ENCODE data around the gene MCIDAS. TPM values are rescaled to one million over a fixed set of nuclear protein-coding genes. Genes with fewer than 3 reads are reported as not detected.

MCIDAS gene
- total RNA-seq, 1 donor from 2014 or later = not detected

GRCh38 chr5:55231919-55232270 lies 4.8 kb upstream of the MCIDAS start:
- TF ChIP-seq CTCF (IDR thresholded peaks at IDR 0.05) = no peak
- H3K4me3 ChIP-seq = peak overlapping the region; percentile 73 to 82
- H3K36me3 ChIP-seq = no peaks in the 10 kb centered on the region
- H3K4me1 ChIP-seq = peaks cover 11 to 26% of the 10 kb centered on the region in 2 donors
- H3K27me3 ChIP-seq = peaks cover 21% of the 10 kb centered on the region
- no peak for DNase-seq (ENCODE audit: low spot score in 2 of 2)
- no peaks in the 10 kb centered on the region for H3K9me3 ChIP-seq
- intact Hi-C loops (cut with DNase I) = loop anchor here (2.0 kb wide), 1 partner anchor 59 kb away; the partner anchor contains the start of gene CDC20B
- H3K27ac ChIP-seq = no peak overlapping the region

- Histone ChIP-seq H3K27ac (no peak overlapping the region), H3K36me3 (no peaks in the 10 kb centered on the region), H3K4me3 (peak overlapping the region; percentile 73 to 82), H3K9me3 (no peaks in the 10 kb centered on the region), H3K27me3 (peaks cover 27% of the 10 kb centered on the region), H3K4me1 (peaks cover 13 to 31% of the 10 kb centered on the region in 2 donors)
- no peak for TF ChIP-seq CTCF (IDR thresholded peaks at IDR 0.05)
- intact Hi-C loops (cut with DNase I) = no loop called here
- no peak for DNase-seq (ENCODE audit: low spot score in 2 of 2)
These were observed 4.2 kb upstream of the MCIDAS start for GRCh38 chr5:55231029-55231918.

- Histone ChIP-seq H3K9me3 (no peaks in the 10 kb centered on the region), H3K27ac (no peak overlapping the region), H3K27me3 (peaks cover 29% of the 10 kb centered on the region), H3K36me3 (no peaks in the 10 kb centered on the region), H3K4me1 (peaks cover 13 to 31% of the 10 kb centered on the region in 2 donors), H3K4me3 (no peak overlapping the region)
- no peak for DNase-seq (ENCODE audit: low spot score in 2 of 2)
- intact Hi-C loops (cut with DNase I) = no loop called here
- TF ChIP-seq CTCF (IDR thresholded peaks at IDR 0.05) = no peak
These were observed 3.0 kb upstream of the MCIDAS start for GRCh38 chr5:55230086-55230629.

GRCh38 chr5:55227664-55228430 lies 732 bp upstream of the MCIDAS start:
- no peak for TF ChIP-seq CTCF (IDR thresholded peaks at IDR 0.05)
- no peak overlapping the region for H3K27ac ChIP-seq
- H3K9me3 ChIP-seq = no peaks in the 10 kb centered on the region
- peak overlapping the region; percentile 49 to 70 for H3K4me3 ChIP-seq
- intact Hi-C loops (cut with DNase I) = loop anchor here (5.0 kb wide), 1 partner anchor 484 kb away; the partner anchor contains the start of gene SLC38A9
- peaks cover 13 to 25% of the 10 kb centered on the region in 2 donors for H3K4me1 ChIP-seq
- no peaks in the 10 kb centered on the region for H3K36me3 ChIP-seq
- peaks cover 29% of the 10 kb centered on the region for H3K27me3 ChIP-seq
- DNase-seq (ENCODE audit: low spot score in 2 of 2) = no peak

GRCh38 chr5:55226027-55226933 lies 835 bp downstream of the MCIDAS start:
- no peak for TF ChIP-seq CTCF (IDR thresholded peaks at IDR 0.05)
- H3K27ac ChIP-seq = no peak overlapping the region
- H3K4me1 ChIP-seq = peaks cover 11 to 13% of the 10 kb centered on the region in 2 donors
- H3K9me3 ChIP-seq = no peaks in the 10 kb centered on the region
- peak overlapping the region; percentile 49 to 70 for H3K4me3 ChIP-seq
- no peak for DNase-seq (ENCODE audit: low spot score in 2 of 2)
- H3K36me3 ChIP-seq = no peaks in the 10 kb centered on the region
- intact Hi-C loops (cut with DNase I) = loop anchor here (5.0 kb wide), 1 partner anchor 486 kb away; the partner anchor contains the start of gene SLC38A9
- peaks cover 41% of the 10 kb centered on the region for H3K27me3 ChIP-seq

Measured in ascending aorta (tissue), 2 donors.